GM23338 (cell line): ENCODE measurements around the gene FTCDNL1. TPM values are rescaled to one million over a fixed set of nuclear protein-coding genes. Genes with fewer than 3 reads are reported as not detected.

Source experiments
- ATAC-seq: fragments of 200-7000 bp; cut with Tn5 transposase; 3 replicates; pipeline ENCODE4 v1.9.1; 2020
- DNase-seq: peaks from one replicate; pipeline ENCODE4 v3.0.0-alpha.2; 2015; ENCODE audit warnings: low spot score
- H2AFZ ChIP-seq: fragments of 200-600 bp; sonication (generic); 2 replicates; pipeline ENCODE4 v1.8.0; 2016; ENCODE audit warnings: antibody characterized with exemption, mild to moderate bottlenecking, moderate library complexity
- H3F3A ChIP-seq: fragments of 200-600 bp; sonication (generic); replicated peaks from 2 replicates; pipeline ENCODE4 v1.8.0; 2017; ENCODE audit warnings: antibody characterized with exemption, mixed run types, low read depth
- H3K27ac ChIP-seq: fragments of 200-600 bp; sonication (generic); 2 replicates; pipeline ENCODE4 v1.6.1; 2016; ENCODE audit warnings: low read depth
- H3K27me3 ChIP-seq: fragments of 200-600 bp; sonication (generic); 2 replicates; pipeline ENCODE4 v1.8.0; 2016; ENCODE audit warnings: mild to moderate bottlenecking, mixed run types, moderate library complexity; ENCODE audit not compliant: insufficient read depth
- H3K36me3 ChIP-seq: fragments of 200-600 bp; sonication (generic); 2 replicates; pipeline ENCODE4 v1.8.0; 2016; ENCODE audit warnings: mild to moderate bottlenecking; ENCODE audit not compliant: insufficient read depth
- H3K4me1 ChIP-seq: fragments of 200-600 bp; sonication (generic); 2 replicates; pipeline ENCODE4 v1.8.0; 2016; ENCODE audit warnings: mild to moderate bottlenecking, moderate library complexity; ENCODE audit not compliant: insufficient read depth
- H3K4me2 ChIP-seq: fragments of 200-600 bp; sonication (generic); 2 replicates; pipeline ENCODE4 v1.7.1; 2017; ENCODE audit warnings: mixed run types
- H3K4me3 ChIP-seq: fragments of 200-600 bp; sonication (generic); 2 replicates; pipeline ENCODE4 v1.6.1; 2016; ENCODE audit warnings: mixed run types
- H3K79me2 ChIP-seq: fragments of 200-600 bp; sonication (generic); replicated peaks from 2 replicates; pipeline ENCODE4 v1.8.0; 2017; ENCODE audit warnings: mild to moderate bottlenecking; ENCODE audit not compliant: insufficient read depth
- H3K9me2 ChIP-seq: fragments of 200-600 bp; sonication (generic); 2 replicates; pipeline ENCODE4 v1.8.0; 2017; ENCODE audit not compliant: insufficient read depth
- H4K20me1 ChIP-seq: fragments of 200-600 bp; sonication (generic); replicated peaks from 2 replicates; pipeline ENCODE4 v1.8.0; 2017; ENCODE audit warnings: mild to moderate bottlenecking; ENCODE audit not compliant: insufficient read depth
- H3K27ac Mint-ChIP-seq: 2 replicates; pipeline ENCODE4 v1.8.0; 2020; ENCODE audit warnings: inconsistent platforms, mild to moderate bottlenecking, moderate library complexity, mixed read lengths
- H3K27me3 Mint-ChIP-seq: 3 replicates; pipeline ENCODE4 v1.8.0; 2022; ENCODE audit warnings: low read depth, mild to moderate bottlenecking, moderate library complexity, mixed read lengths, inconsistent platforms; ENCODE audit not compliant: insufficient read depth, poor library complexity
- H3K36me3 Mint-ChIP-seq: 3 replicates; pipeline ENCODE4 v1.8.0; 2021; ENCODE audit warnings: low read depth, mild to moderate bottlenecking, inconsistent platforms, moderate library complexity, mixed read lengths
- H3K4me1 Mint-ChIP-seq: 3 replicates; pipeline ENCODE4 v1.8.0; 2020; ENCODE audit warnings: mild to moderate bottlenecking, inconsistent platforms, mixed read lengths
- H3K4me3 Mint-ChIP-seq: 3 replicates; pipeline ENCODE4 v1.8.0; 2021; ENCODE audit warnings: moderate library complexity, mild to moderate bottlenecking, inconsistent platforms, mixed read lengths
- H3K9me3 Mint-ChIP-seq: 3 replicates; pipeline ENCODE4 v1.8.0; 2020; ENCODE audit warnings: moderate library complexity, mild to moderate bottlenecking, inconsistent platforms, mixed read lengths
- ETS1 ChIP-seq: IDR thresholded peaks from 2 replicates; pipeline ENCODE4 v1.6.1; 2016; ENCODE audit warnings: antibody characterized with exemption
- NANOG ChIP-seq: IDR thresholded peaks from 2 replicates; pipeline ENCODE4 v1.6.1; 2016; ENCODE audit warnings: antibody characterized with exemption, borderline replicate concordance
- ZNF331 ChIP-seq: fragments of 250-450 bp; sonication (Bioruptor Pico); IDR thresholded peaks from 2 replicates; pipeline ENCODE4 v1.5.0; 2020; ENCODE audit warnings: low read depth, mild to moderate bottlenecking, moderate library complexity
- ZNF462 ChIP-seq: fragments of 250-450 bp; sonication (Bioruptor Pico); IDR thresholded peaks from 2 replicates; pipeline ENCODE4 v1.5.0; 2020; ENCODE audit warnings: mild to moderate bottlenecking, moderate library complexity
- polyA plus RNA-seq: library from polyadenylated mRNA; unstranded; fragments of >200 nt; fragmentation: Nextera tagmentation; extraction: Ambion mirVana; gene quantifications from 2 replicates; pipeline ENCODE4 v1.2.1, GENCODE V29; 2016
- total RNA-seq: library from RNA; depleted of rRNA; stranded (reverse); fragments of >200 nt; shearing (Covaris generic); gene quantifications from 2 replicates; pipeline ENCODE4 v1.2.3, GENCODE V29; 2014

The FTCDNL1 gene
- total and polyA plus RNA-seq, 2 experiments from 2014 or later, result 1.7 to 2.0 TPM

GRCh38 chr2:199855812-199856211 is 4.8 kb upstream of the FTCDNL1 start:
- Histone ChIP-seq H4K20me1 (no peaks in the 10 kb centered on the region), H3K9me2 (no peaks in the 10 kb centered on the region), H2AFZ (no peak overlapping the region), H3K27me3 (no peaks in the 10 kb centered on the region), H3F3A (no peaks in the 10 kb centered on the region), H3K36me3 (no peaks in the 10 kb centered on the region), H3K4me2 (peak overlapping the region; percentile 2; the same call in 1 of the 2 replicates), H3K4me1 (peaks cover 27% of the 10 kb centered on the region), H3K79me2 (no peaks in the 10 kb centered on the region), H3K27ac (no peak overlapping the region), H3K4me3 (no peak overlapping the region)
- no peaks in the 10 kb centered on the region for H3K9me3 Mint-ChIP-seq
- H3K36me3 Mint-ChIP-seq, result no peaks in the 10 kb centered on the region
- peak; percentile 28 for DNase-seq
- no peak overlapping the region for H3K4me3 Mint-ChIP-seq
- H3K27me3 Mint-ChIP-seq, result peaks cover 10% of the 10 kb centered on the region
- H3K27ac Mint-ChIP-seq, result peak overlapping the region; percentile 89
- peaks cover 32% of the 10 kb centered on the region for H3K4me1 Mint-ChIP-seq
- TF ChIP-seq NANOG (no peak), ZNF462 (CRISPR knock-in tag) (peak; percentile 41; the same call in 1 of the 2 replicates)
- ATAC-seq, result peak; percentile 52

GRCh38 chr2:199851883-199852282 is 891 bp upstream of the FTCDNL1 start:
- no peaks in the 10 kb centered on the region for H3K36me3 ChIP-seq
- no peak overlapping the region for H3K27ac ChIP-seq
- Mint-ChIP-seq H3K4me1 (peaks cover 58% of the 10 kb centered on the region), H3K27me3 (peaks cover 4% of the 10 kb centered on the region), H3K27ac (no peak overlapping the region), H3K36me3 (no peaks in the 10 kb centered on the region), H3K4me3 (no peak overlapping the region), H3K9me3 (no peaks in the 10 kb centered on the region)
- no peak overlapping the region for H3K4me3 ChIP-seq
- H3K27me3 ChIP-seq, result peaks cover 8% of the 10 kb centered on the region; the same call in 1 of the 2 replicates
- TF ChIP-seq ZNF331 (CRISPR knock-in tag) (no peak), ETS1 (no peak)
- DNase-seq, result no peak
- no peaks in the 10 kb centered on the region for H4K20me1 ChIP-seq
- H3F3A ChIP-seq, result no peaks in the 10 kb centered on the region
- peak overlapping the region; percentile 81; the same call in 1 of the 2 replicates for H3K4me2 ChIP-seq
- no peak overlapping the region for H2AFZ ChIP-seq
- ATAC-seq, result no peak
- H3K79me2 ChIP-seq, result no peaks in the 10 kb centered on the region
- H3K4me1 ChIP-seq, result peaks cover 59% of the 10 kb centered on the region
- no peaks in the 10 kb centered on the region for H3K9me2 ChIP-seq
